ENCODE data around the gene DSG3.

DSG3 gene

DNA sequence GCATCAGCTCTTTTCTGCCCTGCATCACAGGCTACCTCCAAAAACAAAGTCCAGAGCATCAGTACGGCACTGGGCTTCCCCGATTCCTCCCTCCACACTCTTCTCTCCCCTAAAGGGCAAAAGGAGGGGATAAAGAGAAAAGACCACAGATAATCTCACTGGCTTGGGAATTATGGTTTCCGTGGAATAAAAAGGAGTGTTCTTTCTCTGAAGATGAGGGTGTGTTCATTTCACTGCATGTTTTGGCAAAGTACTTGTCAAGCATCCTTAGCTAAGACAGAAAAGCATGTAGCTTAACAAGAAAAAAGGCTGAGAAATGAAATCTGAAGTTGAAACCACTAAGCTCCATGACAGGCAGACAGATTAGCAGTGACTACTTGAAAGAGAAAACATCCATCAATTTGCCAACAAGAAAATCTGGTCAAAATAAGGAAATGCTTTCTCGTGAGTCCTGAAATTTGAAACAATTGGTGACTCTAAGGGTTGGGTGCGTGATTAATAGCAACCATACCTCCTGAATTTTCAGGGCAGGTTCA, 20.6 kb upstream of the DSG3 start:
- no peaks in the 10 kb centered on the region for H3K9me3 ChIP-seq (ENCODE audit: insufficient read depth, low read length)
- no peak overlapping the region for H3K9ac ChIP-seq (ENCODE audit: low read length)
- H3K79me2 ChIP-seq (ENCODE audit: low read length) = no peaks in the 10 kb centered on the region
- no peak overlapping the region for H2AFZ ChIP-seq (ENCODE audit: low read depth, low read length)
- peaks cover 11% of the 10 kb centered on the region; the same call in 1 of the 2 replicates for H3K4me1 ChIP-seq (ENCODE audit: low read length)
- TF ChIP-seq EZH2phosphoT487 (IDR thresholded peaks at IDR 0.05; ENCODE audit: low read depth) = no peak
- TF ChIP-seq, protein P1, sequence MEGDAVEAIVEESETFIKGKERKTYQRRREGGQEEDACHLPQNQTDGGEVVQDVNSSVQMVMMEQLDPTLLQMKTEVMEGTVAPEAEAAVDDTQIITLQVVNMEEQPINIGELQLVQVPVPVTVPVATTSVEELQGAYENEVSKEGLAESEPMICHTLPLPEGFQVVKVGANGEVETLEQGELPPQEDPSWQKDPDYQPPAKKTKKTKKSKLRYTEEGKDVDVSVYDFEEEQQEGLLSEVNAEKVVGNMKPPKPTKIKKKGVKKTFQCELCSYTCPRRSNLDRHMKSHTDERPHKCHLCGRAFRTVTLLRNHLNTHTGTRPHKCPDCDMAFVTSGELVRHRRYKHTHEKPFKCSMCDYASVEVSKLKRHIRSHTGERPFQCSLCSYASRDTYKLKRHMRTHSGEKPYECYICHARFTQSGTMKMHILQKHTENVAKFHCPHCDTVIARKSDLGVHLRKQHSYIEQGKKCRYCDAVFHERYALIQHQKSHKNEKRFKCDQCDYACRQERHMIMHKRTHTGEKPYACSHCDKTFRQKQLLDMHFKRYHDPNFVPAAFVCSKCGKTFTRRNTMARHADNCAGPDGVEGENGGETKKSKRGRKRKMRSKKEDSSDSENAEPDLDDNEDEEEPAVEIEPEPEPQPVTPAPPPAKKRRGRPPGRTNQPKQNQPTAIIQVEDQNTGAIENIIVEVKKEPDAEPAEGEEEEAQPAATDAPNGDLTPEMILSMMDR (IDR thresholded peaks at IDR 0.05; ENCODE audit: low read depth, low read length) = no peak
- no peak overlapping the region for H3K4me2 ChIP-seq (ENCODE audit: low read length)
- no peaks in the 10 kb centered on the region for H3K27me3 ChIP-seq (ENCODE audit: low read depth, low read length)
- H3K27ac ChIP-seq (ENCODE audit: low read length) = no peak overlapping the region
- no peaks in the 10 kb centered on the region for H4K20me1 ChIP-seq (ENCODE audit: insufficient read depth, low read length)
- H3K4me3 ChIP-seq (ENCODE audit: low read length) = no peak overlapping the region
- H3K36me3 ChIP-seq (replicated peaks; ENCODE audit: low read depth, low read length) = no peaks in the 10 kb centered on the region

DNA sequence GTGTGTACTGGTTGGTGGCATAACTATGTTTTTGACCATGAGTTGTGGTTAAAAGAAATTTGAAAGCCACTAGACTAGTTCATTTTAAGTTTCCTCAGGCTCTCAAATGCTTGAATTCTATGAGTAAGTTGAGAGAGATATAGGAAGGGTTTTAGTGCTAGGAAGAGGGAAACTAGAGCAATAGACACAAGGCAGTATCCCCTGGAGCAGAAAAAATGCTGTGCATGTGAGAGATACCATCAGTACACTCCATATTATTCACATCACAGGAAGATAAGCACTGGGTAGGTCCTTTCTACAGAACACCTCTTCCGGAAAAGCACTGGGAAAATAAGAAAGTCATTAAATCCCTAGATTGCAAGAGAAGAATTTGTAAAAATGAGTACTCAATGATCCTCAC, 19.3 kb upstream of the DSG3 start:
- Histone ChIP-seq H3K9me3 (ENCODE audit: insufficient read depth, low read length) (no peaks in the 10 kb centered on the region), H3K36me3 (replicated peaks; ENCODE audit: low read depth, low read length) (no peaks in the 10 kb centered on the region), H3K27ac (ENCODE audit: low read length) (no peak overlapping the region), H2AFZ (ENCODE audit: low read depth, low read length) (no peak overlapping the region), H3K4me2 (ENCODE audit: low read length) (no peak overlapping the region), H3K4me3 (ENCODE audit: low read length) (no peak overlapping the region), H3K9ac (ENCODE audit: low read length) (no peak overlapping the region), H4K20me1 (ENCODE audit: insufficient read depth, low read length) (no peaks in the 10 kb centered on the region), H3K4me1 (ENCODE audit: low read length) (peaks cover 11% of the 10 kb centered on the region; the same call in 1 of the 2 replicates), H3K27me3 (ENCODE audit: low read depth, low read length) (no peaks in the 10 kb centered on the region), H3K79me2 (ENCODE audit: low read length) (no peaks in the 10 kb centered on the region)
- TF ChIP-seq, protein P1 (IDR thresholded peaks at IDR 0.05; ENCODE audit: low read depth, low read length) = no peak
- no peak for TF ChIP-seq EZH2phosphoT487 (IDR thresholded peaks at IDR 0.05; ENCODE audit: low read depth)

DNA sequence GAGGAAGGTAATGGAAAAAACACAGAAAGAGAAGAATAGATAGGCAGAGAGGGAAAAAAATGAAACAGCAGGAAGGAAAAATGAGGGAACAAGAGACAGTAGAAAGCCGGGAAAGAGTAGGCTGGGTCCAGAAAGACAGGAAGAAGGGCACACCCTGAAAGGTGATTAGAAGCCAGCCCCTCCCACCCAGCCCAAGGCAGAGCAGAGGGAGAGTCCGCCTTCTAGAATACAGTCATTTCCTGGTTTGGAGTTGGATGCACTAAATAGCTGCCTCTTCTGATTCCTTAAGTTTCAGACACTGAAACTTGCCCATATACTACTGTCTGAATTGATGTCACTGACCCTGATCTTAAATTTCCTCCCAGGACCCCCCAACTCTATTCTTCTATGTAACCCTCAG, 17.9 kb upstream of the DSG3 start:
- Histone ChIP-seq H2AFZ (ENCODE audit: low read depth, low read length) (no peak overlapping the region), H3K27me3 (ENCODE audit: low read depth, low read length) (no peaks in the 10 kb centered on the region), H3K79me2 (ENCODE audit: low read length) (no peaks in the 10 kb centered on the region), H3K4me2 (ENCODE audit: low read length) (no peak overlapping the region), H4K20me1 (ENCODE audit: insufficient read depth, low read length) (no peaks in the 10 kb centered on the region), H3K27ac (ENCODE audit: low read length) (no peak overlapping the region), H3K36me3 (replicated peaks; ENCODE audit: low read depth, low read length) (no peaks in the 10 kb centered on the region), H3K9me3 (ENCODE audit: insufficient read depth, low read length) (no peaks in the 10 kb centered on the region), H3K9ac (ENCODE audit: low read length) (no peak overlapping the region), H3K4me1 (ENCODE audit: low read length) (peaks cover 11% of the 10 kb centered on the region; the same call in 1 of the 2 replicates), H3K4me3 (ENCODE audit: low read length) (no peak overlapping the region)
- TF ChIP-seq EZH2phosphoT487 (IDR thresholded peaks at IDR 0.05; ENCODE audit: low read depth) = no peak
- TF ChIP-seq, protein P1 (IDR thresholded peaks at IDR 0.05; ENCODE audit: low read depth, low read length) = no peak

DNA sequence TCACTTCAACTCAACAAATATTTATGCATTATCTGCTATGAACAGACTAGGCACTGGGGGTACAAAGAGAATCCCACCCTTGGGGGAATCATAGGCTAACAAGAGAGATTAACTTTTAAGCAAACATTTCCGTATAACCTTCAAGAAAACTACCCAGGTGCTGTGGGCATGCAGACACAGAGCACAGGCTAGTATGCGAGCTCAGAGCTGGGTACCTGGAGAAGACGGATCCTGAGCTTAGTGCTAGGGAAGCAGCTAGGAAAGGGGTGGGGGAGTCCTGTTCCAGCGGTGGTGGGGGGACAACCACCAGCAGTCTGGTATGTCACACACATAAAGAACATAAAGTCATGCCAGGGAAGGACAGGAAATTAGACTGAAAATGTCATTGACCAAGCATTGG, 17.5 kb upstream of the DSG3 start:
- Histone ChIP-seq H3K9ac (ENCODE audit: low read length) (no peak overlapping the region), H3K79me2 (ENCODE audit: low read length) (no peaks in the 10 kb centered on the region), H4K20me1 (ENCODE audit: insufficient read depth, low read length) (no peaks in the 10 kb centered on the region), H3K36me3 (replicated peaks; ENCODE audit: low read depth, low read length) (no peaks in the 10 kb centered on the region), H3K27ac (ENCODE audit: low read length) (no peak overlapping the region), H3K27me3 (ENCODE audit: low read depth, low read length) (no peaks in the 10 kb centered on the region), H3K4me2 (ENCODE audit: low read length) (no peak overlapping the region), H3K4me1 (ENCODE audit: low read length) (peaks cover 11% of the 10 kb centered on the region; the same call in 1 of the 2 replicates), H3K4me3 (ENCODE audit: low read length) (no peak overlapping the region), H2AFZ (ENCODE audit: low read depth, low read length) (no peak overlapping the region), H3K9me3 (ENCODE audit: insufficient read depth, low read length) (no peaks in the 10 kb centered on the region)
- no peak for TF ChIP-seq EZH2phosphoT487 (IDR thresholded peaks at IDR 0.05; ENCODE audit: low read depth)
- TF ChIP-seq, protein P1 (IDR thresholded peaks at IDR 0.05; ENCODE audit: low read depth, low read length) = no peak

Measured in OCI-LY3 (cell line).